GM20000 (cell line): ENCODE measurements around the gene SLC22A14.

Experiments used
- DNase-seq: peaks from one replicate; pipeline ENCODE4 v3.0.0; 2012; ENCODE audit warnings: low spot score
- CTCF ChIP-seq: IDR thresholded peaks from 2 replicates; pipeline ENCODE4 v1.5.1; 2012; ENCODE audit warnings: mild to moderate bottlenecking, control low read depth; ENCODE audit errors: extremely low read depth, missing control alignments

SLC22A14 gene

GRCh38 chr3:38250198-38250597 is 31.9 kb upstream of the SLC22A14 start:
- no peak for TF ChIP-seq CTCF
- DNase-seq: no peak

DNA sequence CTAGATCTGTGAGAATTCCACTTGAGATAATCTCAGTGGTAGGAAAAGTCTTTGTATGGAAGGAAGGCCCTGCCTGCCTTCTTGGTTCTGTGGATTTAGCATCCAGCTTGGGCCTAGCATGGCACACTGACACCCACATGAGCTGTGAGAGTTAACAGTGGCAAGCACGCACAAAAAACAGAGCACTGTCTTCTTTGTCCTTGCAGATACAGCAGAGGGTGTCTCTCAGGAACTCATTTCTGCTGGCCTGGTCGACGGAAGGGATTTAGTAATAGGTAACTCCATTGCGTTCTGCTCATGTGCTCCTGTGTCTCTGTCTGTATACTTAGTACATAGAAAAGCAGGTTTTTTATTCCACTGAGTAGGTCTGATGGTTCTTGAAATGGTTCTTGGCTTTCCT is 30.9 kb upstream of the SLC22A14 start:
- no peak for DNase-seq
- no peak for TF ChIP-seq CTCF

- TF ChIP-seq CTCF: no peak
- no peak for DNase-seq
Observed at GRCh38 chr3:38253704-38254103, 28.4 kb upstream of the SLC22A14 start.

- no peak for TF ChIP-seq CTCF
- no peak for DNase-seq
Observed at GRCh38 chr3:38254872-38255271, 27.2 kb upstream of the SLC22A14 start.

- no peak for TF ChIP-seq CTCF
- no peak for DNase-seq
Observed at GRCh38 chr3:38255627-38256026, 26.5 kb upstream of the SLC22A14 start.

DNA sequence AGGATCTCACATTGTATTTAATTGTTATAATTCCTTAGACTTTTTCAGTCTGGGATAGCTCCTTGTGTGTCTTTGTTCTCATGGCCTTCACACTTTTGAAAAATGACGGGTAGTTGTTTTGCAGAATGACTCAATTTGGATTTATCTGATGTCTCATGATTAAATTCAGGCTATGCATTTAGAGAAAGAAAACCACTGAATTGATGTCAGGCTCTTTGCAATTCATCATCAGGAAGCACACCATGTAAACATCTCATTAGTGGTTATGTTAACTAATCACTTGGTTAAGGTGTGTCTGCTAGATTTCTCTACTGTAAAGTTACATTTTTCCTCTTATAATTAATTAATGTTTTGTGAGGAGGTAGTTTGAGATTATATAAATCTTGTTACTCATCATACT is 24.5 kb upstream of the SLC22A14 start:
- DNase-seq: no peak
- TF ChIP-seq CTCF: no peak

DNA sequence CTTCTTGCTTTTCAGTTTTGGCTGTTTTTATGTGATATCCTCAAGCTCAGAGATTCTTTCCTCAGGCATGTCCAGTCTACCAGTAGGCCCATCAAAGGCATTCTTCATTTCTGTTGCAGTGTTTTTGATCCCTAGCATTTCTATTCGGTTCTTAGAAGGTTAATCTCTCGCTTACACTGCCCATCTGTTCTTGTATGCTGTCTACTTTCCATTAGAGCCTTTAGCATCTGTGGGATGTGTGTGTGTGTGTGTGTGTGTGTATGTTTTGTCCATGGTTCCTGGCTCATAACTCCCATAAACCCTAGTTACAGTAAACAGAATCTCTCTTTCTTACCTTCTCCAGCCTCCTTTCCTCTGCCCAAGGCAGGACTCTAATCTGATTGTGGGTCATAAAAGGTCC is 21.6 kb upstream of the SLC22A14 start:
- DNase-seq: no peak
- no peak for TF ChIP-seq CTCF
